ENCODE results near the gene TIMP2. TPM values are rescaled to one million over a fixed set of nuclear protein-coding genes. Genes with fewer than 3 reads are reported as not detected.

Gene TIMP2
- total RNA-seq, 1 experiment from 2014 or later: 29.0 TPM

- Histone ChIP-seq H4K20me1 (ENCODE audit: control insufficient read depth, insufficient read depth, insufficient read length) (no peaks in the 10 kb centered on the region), H3K79me1 (ENCODE audit: insufficient read depth, low read depth, low read length, poor library complexity, severe bottlenecking) (peaks cover 6% of the 10 kb centered on the region), H3K4ac (ENCODE audit: low read depth, low read length) (no peak overlapping the region), H3K4me1 (ENCODE audit: insufficient read depth, low read length) (no peaks in the 10 kb centered on the region), H2BK5ac (ENCODE audit: insufficient read length, low read length) (no peak overlapping the region), H3K14ac (ENCODE audit: insufficient read depth, low read length) (no peak overlapping the region), H3K27ac (ENCODE audit: insufficient read length, low read depth, low read length) (no peak overlapping the region), H3K27me3 (ENCODE audit: insufficient read depth, low read length) (no peaks in the 10 kb centered on the region), H3K9me3 (ENCODE audit: control insufficient read depth, low read depth, low read length) (no peaks in the 10 kb centered on the region), H2BK15ac (ENCODE audit: low read depth, low read length) (no peak overlapping the region), H2BK20ac (ENCODE audit: low read depth, low read length, poor library complexity, severe bottlenecking) (no peak overlapping the region), H3K9ac (ENCODE audit: extremely low read depth, insufficient read length, low read length) (no peak overlapping the region), H3K23ac (ENCODE audit: insufficient read length, low read depth, low read length) (no peak overlapping the region), H2BK120ac (ENCODE audit: low read depth, low read length, poor library complexity, severe bottlenecking) (no peak overlapping the region), H4K8ac (replicated peaks; ENCODE audit: insufficient read length, low read depth, low read length) (no peak overlapping the region), H3K79me2 (ENCODE audit: insufficient read depth, low read length) (peaks cover 19% of the 10 kb centered on the region; the same call in 1 of the 2 replicates), H3K18ac (ENCODE audit: insufficient read length, low read depth, low read length) (no peak overlapping the region), H2AK5ac (ENCODE audit: insufficient read length, low read length) (no peak overlapping the region), H4K5ac (ENCODE audit: insufficient read length, low read depth, low read length) (no peak overlapping the region), H3K4me2 (ENCODE audit: insufficient read depth, insufficient read length, low read length) (no peak overlapping the region), H3K56ac (ENCODE audit: insufficient read length, low read depth, low read length) (no peak overlapping the region), H2AFZ (ENCODE audit: low read length) (no peak overlapping the region), H2BK12ac (ENCODE audit: insufficient read length, low read depth, low read length) (no peak overlapping the region), H3K23me2 (ENCODE audit: insufficient read length, low read depth, low read length, poor library complexity, severe bottlenecking) (peaks cover under 1% of the 10 kb centered on the region), H4K91ac (ENCODE audit: insufficient read length, low read depth, low read length) (no peak overlapping the region), H3T11ph (ENCODE audit: low read length) (no peak overlapping the region)
- Mint-ChIP-seq H3K9me3 (no peaks in the 10 kb centered on the region), H3K4me3 (no peak overlapping the region), H3K36me3 (ENCODE audit: insufficient read depth in 1 of 3, low read depth in 3 of 3) (peaks cover 56 to 81% (median 80%) of the 10 kb centered on the region in 3 experiments), H3K4me1 (peaks cover 13% of the 10 kb centered on the region in 2 experiments), H3K27ac (no peak overlapping the region), H3K27me3 (ENCODE audit: low read depth) (no peaks in the 10 kb centered on the region)
- WGBS (ENCODE audit: extremely low coverage, insufficient read length, low lambda C conversion rate): no CpG with 5 or more reads among the region's 8 CpGs
- DNase-seq: no peak
- TF ChIP-seq CTCF (conservative IDR thresholded peaks at IDR 0.05): no peak
Measured at GRCh38 chr17:78834571-78834970, 90.6 kb downstream of the TIMP2 start.

All from H9 (cell line).